GM21390 (cell line): ENCODE data around the gene NUB1.
"Not testable (repeated sequence)": the region's sequence is repeated elsewhere in the genome, so short reads cannot be mapped to it uniquely, and the experiment has no call there.

Experiments used
- ATAC-seq: cut with Tn5 transposase; IDR thresholded peaks from one replicate; pipeline ENCODE4 v1.9.1; 2021; ENCODE audit not compliant: unreplicated experiment

Gene NUB1

GRCh38 chr7:151341357-151342101, at the start of gene NUB1:
Gene NUB1 (plus strand): TSS chr7:151341812. CDS start chr7:151345350, 3,538 bp downstream.
- peak; percentile 55 for ATAC-seq

- ATAC-seq: no peak
Measured at GRCh38 chr7:151292850-151293249, 48.8 kb upstream of the NUB1 start.

GRCh38 chr7:151296202-151296992, 45.2 kb upstream of the NUB1 start:
- no peak for ATAC-seq

- ATAC-seq: no peak
Measured at GRCh38 chr7:151298765-151299164, 42.8 kb upstream of the NUB1 start.

- ATAC-seq: no peak
Measured at GRCh38 chr7:151299530-151299929, 42.1 kb upstream of the NUB1 start.

- ATAC-seq: no peak
Measured at GRCh38 chr7:151299940-151300645, 41.5 kb upstream of the NUB1 start.

GRCh38 chr7:151301471-151302462, 39.8 kb upstream of the NUB1 start:
- ATAC-seq: no peak

GRCh38 chr7:151304251-151304650, 37.4 kb upstream of the NUB1 start:
- not testable (repeated sequence) for ATAC-seq

- ATAC-seq: no peak
Measured at GRCh38 chr7:151304856-151305255, 36.8 kb upstream of the NUB1 start.

GRCh38 chr7:151306374-151306773, 35.2 kb upstream of the NUB1 start:
- no peak for ATAC-seq

- no peak for ATAC-seq
Measured at GRCh38 chr7:151306860-151307259, 34.8 kb upstream of the NUB1 start.

GRCh38 chr7:151307536-151307935, 34.1 kb upstream of the NUB1 start:
- no peak for ATAC-seq

GRCh38 chr7:151308256-151308655, 33.4 kb upstream of the NUB1 start:
- ATAC-seq: no peak

- no peak for ATAC-seq
Measured at GRCh38 chr7:151308791-151309190, 32.8 kb upstream of the NUB1 start.

GRCh38 chr7:151309311-151309710, 32.3 kb upstream of the NUB1 start:
- no peak for ATAC-seq

GRCh38 chr7:151310578-151310977, 31.0 kb upstream of the NUB1 start:
- no peak for ATAC-seq

- ATAC-seq: no peak
Measured at GRCh38 chr7:151311294-151311864, 30.2 kb upstream of the NUB1 start.

- no peak for ATAC-seq
Measured at GRCh38 chr7:151312356-151312755, 29.3 kb upstream of the NUB1 start.

- no peak for ATAC-seq
Measured at GRCh38 chr7:151312831-151313809, 28.5 kb upstream of the NUB1 start.
